ENCODE results near the gene CNTFR.

CNTFR gene

DNA sequence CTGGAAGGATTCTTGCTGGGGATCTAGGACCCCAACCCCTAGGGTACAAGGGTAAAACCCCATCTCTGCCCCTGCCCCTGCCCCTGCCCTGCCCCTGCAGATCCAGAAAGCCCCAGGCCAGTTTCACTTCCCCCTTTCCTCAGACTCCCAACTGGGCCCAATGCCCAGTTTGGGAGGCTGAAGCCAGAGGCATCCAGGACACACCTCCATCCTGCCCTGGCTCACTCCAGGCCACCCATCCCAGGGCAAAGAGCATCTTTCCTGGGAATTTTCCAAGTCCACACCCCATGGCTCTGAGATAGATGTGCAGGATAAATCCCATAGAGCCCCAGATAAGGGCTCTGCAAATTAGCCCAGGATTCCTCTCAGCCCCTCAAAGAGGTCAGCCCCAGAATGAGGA, 17.4 kb downstream of the CNTFR start:
- DNase-seq = no peak

DNA sequence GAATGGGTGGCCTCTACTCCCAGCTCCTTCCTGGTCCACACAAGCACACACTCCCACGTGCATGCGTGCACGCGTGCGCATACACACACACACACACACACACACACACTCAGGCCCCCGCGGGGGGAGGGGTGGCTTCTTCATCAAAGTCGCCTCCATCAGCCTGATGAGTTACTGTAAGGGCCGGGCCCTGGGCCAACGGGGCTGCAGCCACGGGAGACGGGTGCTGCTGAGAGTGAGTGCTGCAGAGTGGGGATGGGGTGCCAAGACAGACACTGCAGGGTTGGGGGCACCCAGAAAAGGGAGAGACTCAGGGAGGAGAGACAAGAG, 18.1 kb downstream of the CNTFR start:
- DNase-seq = no peak

DNA sequence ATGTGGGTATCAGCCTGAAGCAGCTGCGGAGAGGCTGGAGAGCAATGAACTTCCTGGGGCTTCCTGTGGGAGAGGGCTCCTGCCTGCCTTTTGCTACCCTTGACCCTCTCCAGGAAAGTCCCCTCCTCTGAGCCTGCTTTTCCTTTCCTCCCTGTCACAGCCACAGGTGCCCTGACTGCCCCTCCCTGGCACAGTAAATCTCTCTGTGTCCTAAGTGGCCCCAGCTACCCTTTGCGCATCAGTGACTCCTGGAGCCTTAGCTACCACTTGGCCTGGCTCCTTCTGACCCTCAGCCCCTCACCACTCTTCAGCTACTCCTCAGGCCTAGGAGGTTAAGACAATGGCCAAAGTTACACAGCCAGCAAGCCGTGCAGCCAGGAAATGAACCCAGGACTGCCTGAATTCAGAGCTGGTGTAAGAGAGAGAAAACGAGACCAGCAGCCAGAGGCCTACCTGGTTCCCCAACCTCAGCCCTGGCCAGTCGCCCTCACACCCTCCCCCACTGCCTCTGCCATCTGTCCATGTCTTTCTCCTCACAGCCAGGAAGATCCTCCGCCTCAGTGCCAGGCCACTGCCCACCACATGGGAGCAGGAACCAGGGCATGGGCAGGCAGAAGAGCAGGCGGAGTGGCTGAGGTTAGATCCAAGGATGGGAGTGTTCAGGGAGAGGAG, 18.6 kb downstream of the CNTFR start:
- DNase-seq = no peak

DNA sequence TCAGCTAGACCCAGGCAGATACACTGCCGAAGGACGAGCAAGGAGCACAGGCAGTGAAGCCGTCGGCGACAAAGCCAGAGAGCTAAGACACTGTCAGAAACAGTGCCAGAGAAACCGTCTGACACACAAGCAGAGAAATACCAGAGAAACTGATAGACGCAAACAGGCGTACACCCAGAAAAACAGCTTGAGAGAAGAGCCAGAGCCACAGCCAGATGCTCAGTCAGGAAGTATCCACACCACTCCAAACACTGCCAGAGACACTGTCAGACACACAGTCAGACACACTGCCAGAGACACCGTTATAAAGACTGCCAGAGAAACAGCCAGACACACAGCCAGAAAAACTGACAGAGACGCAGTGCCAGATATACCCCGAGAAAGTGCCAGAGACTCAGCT, 19.1 kb downstream of the CNTFR start:
- DNase-seq = no peak

DNA sequence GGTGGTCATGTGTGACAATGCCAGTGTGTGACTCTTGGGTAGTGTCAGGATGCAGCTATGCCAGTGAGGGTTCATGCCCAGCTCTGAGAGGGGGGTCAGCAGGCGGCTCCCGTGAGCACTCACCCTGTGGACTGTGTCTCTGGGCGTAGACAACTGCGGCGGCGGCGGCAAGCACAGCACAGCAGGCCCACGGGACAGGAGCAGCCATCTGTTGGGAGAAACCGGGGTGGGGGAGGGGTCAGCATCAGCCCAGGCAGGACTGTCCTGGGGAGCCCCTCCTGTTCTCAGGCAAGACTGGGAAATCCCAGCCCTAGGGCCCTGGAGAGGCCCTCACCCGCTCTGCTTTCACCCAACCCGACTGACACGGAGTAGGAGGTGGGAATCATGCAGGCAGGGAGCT, 20.8 kb downstream of the CNTFR start:
- DNase-seq = no peak

DNA sequence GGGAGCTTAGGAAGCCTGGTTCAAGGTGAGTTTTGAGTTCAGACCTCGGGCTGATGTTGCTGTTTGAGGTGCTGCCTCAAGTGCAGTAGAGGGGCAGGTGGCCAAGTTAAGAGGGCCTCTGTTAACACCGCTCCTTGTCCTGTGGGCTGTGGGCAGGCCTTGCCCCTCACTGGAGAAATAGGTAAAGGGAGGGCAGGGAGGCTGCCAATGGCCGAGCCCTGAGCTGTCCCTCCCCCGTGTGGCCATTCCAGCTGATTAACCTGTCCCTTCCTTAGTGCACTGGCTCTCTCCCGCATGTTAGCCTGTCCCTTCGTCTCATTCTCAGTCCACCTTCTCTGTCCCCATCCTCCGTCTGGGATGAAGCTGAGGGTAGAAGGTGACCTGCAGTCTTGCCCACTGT, 21.4 kb downstream of the CNTFR start:
- DNase-seq = no peak

DNA sequence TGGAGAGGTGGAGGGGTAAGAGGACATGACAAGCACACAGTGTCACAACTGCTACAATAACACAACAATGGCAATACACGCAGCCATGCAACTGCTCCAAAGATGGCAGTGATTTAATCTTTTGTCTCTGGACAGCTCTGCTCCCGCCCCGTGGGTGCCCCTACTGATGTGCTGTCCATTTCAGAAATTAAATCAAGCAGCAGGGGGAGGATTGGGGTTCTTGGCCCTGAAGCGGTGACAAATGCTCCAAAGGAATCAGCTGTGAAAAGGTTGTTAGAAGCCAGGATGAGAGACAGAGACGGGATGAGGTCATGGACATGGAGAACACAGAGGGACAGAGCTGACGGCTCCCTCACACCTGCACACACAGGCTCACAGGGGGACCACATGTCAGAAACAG, 22.6 kb downstream of the CNTFR start:
- DNase-seq = no peak

DNA sequence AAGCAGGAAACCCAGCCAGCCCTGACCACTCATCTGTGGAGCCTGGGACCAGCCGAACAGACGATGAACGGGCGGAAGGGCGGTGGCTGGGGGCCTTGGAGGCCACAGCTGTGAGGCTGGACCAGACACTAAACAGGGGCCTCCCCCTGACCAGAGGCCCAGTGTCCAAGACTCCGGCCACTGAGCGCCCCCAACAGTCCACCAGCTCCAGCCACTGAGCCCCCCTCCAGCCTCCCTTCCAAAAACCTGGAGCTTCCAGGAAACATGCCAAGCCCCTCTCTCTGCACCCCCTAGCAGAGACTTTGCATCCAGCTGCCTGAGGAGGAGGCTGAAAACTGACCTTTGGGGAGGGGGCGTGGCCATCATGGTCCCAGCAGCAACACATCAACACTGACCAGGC, 23.2 kb downstream of the CNTFR start:
- DNase-seq = no peak

DNA sequence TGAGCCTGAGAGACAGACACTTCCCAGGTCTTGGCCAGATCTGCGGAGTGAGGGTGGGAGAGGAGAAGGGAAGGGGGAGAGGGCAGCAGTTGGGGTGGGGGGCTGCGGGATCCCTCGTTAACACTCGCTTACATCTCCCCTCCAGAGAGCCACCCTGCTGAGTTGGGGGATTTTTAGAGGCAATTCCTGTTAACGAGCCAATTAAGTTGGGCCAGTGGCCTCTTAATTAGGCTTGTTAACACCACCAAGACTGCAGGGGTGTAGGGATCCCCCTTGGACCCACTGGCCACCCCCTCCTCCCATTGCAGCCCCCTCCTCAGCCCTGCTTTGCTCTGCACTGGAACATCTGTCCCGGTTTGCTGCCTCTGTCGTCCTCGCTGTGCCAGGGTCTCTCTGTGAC, 23.7 kb downstream of the CNTFR start:
- no peak for DNase-seq

DNA sequence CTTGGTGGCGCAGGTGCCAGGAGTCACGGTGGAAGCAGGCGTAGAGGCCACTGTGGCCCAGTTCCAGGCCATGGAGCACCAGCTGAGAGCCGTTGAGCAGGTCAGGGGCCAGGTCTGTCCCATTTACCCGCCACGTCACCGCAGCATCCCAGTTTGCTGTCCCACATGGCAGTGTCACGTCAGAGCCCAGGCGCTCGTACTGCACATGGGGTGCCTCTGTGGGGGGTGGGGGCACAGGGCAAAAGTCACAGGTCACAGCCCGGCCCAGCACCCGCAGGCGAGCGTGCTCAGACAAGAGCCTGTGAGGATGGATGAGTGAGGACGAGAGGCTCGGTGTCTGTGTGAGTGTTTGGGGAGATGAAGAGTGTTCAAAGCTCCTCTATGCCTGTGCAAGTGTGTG, 24.9 kb downstream of the CNTFR start:
- no peak for DNase-seq

DNA sequence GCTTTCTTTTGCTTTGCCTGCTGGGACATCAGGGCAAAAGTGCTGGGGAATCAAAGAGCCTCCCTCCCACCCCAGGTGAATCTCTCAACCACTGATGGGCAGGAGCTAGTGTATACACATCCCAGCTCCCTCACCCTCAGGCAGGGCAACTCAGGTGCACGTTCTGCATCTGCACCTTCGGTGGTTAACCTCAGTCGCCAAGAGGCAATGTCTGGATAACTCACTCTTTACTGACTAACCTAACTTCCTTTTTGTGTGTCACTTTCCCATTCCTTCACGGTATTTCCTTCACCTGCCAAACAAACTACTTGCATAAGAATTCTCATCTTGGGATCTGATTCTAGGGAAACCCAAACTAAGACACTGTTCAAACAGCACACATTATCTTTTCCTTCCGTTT, 26.3 kb downstream of the CNTFR start:
- no peak for DNase-seq

DNA sequence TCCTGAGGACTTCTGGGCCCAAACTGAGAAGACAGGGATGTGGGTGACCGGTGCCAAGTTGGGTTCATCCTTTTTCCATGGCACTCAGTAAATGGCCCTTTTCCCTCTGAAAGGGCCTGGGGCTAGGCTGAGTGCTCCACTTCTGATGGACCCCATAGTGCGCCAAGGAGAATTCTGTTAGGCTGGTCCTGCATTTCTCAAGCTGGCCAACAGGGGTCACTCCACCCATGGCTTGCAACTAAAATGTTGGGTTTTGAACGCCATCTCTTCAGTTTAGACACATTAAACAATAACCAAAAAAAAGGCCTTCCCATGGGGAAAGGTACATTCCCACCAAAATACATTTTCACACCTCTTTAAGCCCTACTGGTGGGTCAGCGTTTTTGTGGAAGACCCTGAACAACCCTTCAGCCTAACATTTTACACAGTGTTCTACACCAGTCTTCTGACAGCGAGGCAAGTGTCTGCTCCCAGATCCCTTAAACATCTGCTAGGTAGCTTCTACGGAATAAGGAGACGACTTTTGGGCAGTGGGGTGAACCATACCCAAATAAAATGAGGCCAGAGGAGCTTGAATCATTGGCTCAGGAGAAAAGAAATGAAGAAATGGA, 27.3 kb downstream of the CNTFR start:
- no peak for DNase-seq

DNA sequence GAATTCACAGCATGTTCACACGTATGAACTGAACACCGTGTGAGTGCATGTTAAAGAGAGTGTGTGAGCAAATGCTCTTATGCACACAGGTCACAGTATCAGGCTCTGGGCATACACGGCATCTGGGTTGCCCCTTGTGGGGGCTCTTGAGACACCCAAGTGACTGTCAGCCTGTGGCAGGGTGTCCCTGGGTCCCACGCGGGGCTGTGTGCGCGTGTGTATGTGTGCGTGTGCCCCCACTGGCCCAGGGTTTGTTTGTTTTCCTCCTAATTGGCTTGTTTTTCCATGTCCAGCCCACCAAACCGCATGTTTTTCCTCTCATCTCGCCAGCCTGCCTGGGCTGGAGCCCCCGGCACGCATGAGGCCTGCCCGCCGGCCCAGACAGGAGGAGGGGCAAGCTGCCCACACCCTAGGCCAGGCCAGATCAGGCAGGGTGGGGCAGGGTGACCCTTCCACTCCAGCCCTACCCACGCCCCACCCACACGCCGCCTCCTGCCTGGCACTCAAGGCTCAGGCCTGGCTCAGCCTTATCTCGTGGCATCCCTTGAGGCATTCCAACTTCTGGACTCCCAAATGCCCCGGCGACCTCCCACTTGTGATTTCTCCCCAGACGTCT, 28.8 kb downstream of the CNTFR start:
- no peak for DNase-seq

DNA sequence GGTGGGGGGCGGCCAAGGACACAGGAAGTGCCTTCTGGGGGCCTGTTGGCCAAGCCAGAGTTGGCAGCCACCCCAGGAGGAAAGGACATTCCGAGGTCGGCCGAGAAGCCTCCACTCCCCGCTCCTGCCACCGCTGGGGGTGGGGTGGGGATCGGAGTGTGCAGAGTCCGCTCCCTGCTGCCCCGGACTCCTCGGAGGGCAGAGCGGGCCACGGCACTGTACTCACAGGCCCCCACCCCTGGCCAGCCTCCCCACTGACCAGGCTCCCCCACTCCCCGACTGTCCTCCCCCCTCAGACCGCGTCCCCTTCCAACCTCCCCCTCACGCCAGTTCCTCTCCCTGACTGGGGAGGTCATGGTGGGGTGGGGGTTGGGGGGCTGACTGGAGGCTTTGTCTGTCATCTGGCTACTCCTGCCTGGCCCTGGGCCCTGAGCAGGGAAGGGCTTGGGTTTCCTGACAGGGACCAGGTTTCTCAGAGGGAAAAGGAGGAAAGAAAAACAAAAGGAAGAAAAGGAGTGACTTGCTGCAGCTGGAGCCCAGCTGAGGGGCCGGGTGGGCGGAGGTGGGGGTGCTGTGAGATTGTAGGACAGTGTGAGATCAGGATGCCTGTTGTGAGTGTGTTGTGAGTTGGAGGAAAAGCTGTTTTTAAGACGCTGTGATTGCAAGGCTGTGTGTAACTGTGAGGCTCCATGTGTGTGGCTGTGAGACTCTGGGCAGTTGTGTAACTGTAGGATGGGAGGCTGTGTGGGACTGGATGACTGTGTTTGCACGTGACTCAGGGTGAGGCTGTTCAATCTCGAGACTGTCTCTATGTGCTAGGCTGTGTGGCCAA, 29.7 kb downstream of the CNTFR start:
- DNase-seq = no peak

DNA sequence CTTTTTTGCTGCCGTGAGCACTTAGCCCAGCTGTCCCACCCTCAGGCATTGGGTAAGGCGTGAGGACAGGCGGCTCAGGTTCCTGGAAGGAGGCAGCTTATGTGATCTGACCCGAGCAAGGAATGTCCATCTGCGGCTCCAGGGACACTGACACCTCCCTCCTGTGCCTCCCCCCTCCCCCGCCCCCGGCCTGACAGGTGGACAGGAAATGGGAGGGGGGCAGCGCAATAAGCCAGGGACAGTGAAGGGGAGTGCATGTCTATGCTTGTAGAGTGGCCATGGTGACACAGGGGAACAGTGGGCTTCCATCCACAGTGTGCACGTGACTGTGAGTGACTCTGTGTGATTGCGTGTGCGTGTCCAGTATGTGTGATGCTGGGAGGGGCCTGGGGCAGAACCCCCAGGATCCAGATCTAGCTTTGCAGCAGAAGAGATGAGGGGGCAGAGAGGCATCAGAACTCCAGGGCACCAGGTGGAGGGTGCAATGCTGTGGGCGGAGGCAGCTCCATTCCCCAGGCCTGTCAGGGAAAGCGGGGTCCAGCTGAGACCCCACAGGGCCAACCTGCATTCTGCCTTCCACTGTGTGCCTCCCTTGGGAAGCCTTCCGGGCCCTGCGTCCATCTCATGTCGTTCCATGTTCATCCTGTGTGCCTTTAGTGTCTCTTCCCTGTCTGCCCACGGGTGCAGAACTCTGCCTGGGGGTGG, 30.5 kb downstream of the CNTFR start:
- no peak for DNase-seq

DNA sequence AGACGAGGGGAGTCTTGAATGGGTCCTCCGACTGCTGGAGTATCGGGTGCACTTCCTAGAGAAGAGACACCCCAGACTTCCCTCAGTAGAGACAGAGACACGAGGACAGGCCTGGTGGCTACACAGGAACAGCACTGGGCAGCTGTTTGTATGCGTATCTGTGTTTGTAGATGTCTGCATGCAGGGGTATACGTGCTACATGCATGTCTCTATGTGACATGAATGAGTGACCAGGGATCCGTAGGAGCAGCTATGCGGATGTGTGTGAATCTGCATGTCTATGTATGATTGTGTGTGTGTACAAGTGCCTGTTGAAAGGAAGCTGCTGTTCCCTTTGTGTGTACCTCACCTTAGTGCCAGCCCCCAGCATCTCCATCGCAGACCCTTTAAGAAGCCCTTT, 31.2 kb downstream of the CNTFR start:
- DNase-seq = no peak

DNA sequence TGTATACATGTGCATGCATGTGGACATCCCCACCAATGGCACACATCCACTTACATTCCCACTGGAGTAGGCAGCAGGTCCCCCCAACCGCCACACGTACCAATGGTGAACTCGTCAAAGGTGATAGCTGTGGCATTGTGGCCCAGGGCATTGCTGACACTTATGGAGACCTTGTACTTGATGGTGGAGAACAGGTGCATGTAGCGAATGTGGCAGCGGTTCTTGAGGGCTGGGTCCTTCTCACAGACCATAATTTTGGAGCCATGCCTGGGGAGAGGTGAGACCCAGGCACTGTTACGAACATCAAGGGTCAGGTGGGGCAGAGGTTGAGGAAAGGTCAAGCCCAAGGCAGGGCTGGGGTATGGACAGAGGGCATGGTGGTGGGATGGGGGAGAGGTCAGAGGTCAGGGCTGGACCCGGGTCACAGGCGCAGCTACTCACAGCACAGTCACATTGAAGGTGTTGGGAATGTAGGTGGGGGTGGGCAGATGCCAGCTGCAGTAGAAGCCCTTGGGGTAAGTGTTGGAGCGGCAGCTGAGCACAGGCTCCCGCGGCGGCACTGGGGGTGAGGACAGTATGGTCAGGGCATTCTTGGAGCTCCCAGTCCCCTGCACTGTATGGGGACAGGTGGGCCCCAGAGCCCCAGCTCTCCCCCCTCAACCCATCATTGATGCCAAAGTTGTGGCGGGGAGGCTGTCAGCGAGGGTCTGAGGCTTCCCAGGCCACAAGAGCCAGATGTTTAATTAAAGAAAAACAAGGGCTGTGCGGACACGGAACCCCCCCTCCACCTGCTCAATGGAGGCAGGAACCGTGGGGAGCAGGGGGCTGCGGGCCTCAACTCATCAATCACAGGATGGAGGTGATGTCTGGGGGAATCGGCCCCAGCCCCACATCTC, 31.9 kb downstream of the CNTFR start:
- DNase-seq = no peak

DNA sequence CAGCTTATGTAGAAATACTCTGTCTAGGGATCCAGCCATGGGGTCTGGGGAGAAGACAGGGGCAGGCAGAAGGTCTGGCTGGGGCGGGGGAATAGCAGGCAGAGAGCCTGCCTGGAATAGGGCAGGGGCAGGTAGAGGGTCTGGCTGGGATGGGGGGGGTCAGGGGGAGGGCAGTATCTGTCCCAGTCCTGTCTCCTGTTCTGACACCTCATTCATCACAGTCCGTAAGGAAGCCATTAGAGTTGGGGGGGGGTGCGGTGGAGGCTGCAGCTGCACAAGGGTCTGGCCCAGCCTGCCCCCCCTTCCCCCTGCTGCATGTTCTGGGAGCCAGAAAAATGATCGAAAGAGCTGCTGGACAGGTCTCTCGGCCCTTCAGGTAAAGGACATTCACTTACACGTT, 32.6 kb downstream of the CNTFR start:
- DNase-seq = no peak

DNA sequence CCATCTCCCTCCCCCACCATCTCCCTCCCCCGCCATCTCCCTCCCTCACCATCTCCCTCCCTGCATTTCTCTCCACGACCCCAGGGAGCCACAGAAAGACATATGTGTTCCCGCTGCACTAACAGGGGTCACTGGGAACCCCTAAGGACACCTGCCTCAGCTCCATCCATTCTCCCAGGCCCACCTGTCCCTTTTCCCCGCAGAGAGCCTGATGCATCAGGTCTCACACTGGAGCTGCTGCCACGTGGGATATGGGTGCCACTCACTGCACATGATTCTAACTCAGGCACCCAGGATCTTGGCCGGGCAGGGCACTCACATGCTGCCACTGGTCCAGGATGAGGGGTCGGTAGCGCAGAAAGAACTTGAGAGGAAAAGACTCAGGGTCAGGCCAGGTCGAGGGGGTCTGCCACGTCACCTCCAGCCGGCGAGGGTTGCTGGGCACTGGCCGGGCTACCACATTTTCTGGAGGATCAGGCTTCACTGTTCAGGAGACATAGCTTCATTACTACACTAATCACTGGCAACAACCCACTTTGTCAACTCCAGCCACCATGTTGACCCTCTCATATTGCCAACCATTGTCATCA, 33.5 kb downstream of the CNTFR start:
- DNase-seq = no peak

DNA sequence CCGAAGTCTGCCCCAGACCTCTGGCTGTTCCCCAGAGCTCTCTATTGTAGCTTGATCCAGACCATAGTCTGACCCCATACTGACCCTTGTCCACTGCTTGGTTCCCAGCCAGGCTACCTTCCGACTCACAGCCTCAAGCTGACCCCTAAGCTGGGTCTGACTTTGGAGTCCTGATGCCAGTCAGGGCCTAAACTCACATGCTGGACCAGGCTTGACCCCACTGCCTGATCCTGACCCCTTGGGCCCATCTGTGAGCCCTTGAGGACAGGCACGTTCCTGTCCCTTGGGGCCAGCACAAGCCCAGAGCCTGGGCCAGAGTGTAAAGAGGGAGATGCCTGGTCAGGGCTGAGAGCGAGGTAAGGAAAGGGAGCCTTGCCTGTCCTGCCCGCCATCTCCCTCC, 34.0 kb downstream of the CNTFR start:
- DNase-seq = no peak

DNA sequence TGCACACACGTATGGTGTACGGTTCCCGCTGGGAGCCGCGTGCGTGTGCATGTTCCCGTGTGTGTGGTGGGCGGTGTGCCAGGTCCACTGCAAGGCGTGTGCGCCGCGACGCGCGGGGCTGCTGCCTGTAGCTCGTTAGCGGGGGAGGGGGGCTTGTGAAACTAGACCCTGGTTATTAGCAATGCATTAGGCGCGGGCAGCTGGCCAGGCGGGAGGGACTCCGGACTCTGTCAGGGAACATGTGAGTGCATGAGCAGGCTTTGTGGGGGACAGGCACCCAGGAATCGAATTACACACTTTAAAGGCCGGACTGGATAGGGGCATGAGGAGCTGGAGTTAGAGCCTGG, 34.5 kb downstream of the CNTFR start:
- DNase-seq = no peak

Measured in bone marrow (tissue), 2 donors.